GM21717 (cell line): ENCODE results near the gene ILK.

Experiments used
- ATAC-seq: cut with Tn5 transposase; IDR thresholded peaks from one replicate; pipeline ENCODE4 v1.9.1; 2021; ENCODE audit warnings: mild to moderate bottlenecking, moderate library complexity; ENCODE audit not compliant: unreplicated experiment

Gene ILK

DNA sequence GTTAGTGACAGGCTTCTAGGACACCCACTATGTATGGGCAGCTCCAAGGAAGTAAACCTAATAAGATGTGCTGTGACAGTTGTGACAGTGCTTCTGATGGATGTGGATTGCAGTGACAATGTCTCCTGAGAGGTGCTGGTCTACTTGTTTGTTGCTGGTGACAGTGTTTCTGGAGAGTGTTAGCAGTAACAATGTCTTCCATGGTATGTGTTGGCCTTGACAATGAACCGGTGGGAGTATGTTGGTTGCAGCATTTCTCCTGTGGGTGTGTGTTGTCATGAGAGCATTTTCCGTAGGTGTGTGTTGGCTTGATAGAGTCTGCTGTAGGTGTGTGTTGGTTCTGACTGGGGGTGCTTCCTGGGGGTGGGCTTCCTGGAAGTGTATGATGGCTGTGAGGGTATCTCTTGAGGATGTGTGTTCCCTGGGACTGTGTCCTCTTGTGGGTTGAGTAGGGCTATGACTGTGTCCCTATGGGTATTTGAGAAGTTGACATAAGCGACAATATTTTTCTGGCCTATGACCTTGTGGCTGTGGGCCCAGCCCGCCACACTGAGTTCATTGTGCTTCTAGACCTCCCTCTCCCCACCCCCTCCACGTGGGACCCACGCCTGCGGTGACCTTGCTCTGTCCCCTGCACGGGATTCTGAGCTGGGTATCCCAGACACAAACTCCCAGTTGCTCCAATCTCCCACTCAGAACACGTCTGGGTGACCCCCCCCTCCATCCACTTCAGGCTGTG lies 50.9 kb downstream of the ILK start:
- no peak for ATAC-seq

- ATAC-seq = no peak
Observed at GRCh38 chr11:6655020-6655789, 51.6 kb downstream of the ILK start.

- ATAC-seq = no peak
Observed at GRCh38 chr11:6655790-6656583, 52.4 kb downstream of the ILK start, which contains the start of gene DCHS1. Gene DCHS1 (minus strand): TSS chr11:6655809. CDS start chr11:6641613, 14,196 bp downstream.

- ATAC-seq = no peak
Observed at GRCh38 chr11:6656584-6656915, 53.0 kb downstream of the ILK start.

DNA sequence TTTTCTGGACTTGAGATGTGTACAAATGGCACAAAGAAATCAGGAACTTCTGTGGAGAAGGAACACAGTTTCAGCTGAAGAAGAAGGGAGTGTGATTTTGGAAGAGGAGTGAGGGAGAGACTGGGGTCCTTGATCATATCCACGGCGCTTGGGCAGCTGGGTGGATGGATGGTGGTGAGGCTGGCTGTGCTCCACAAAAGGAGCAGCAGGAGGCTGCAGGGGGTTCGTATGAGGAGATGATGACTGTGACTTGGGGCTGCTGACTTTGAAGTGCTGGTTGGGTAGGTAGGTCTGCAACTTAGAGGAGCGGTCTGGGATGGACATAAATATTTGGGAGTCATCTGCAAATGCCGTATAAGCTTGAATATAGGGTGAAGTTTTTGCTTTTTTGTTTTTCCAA lies 53.4 kb downstream of the ILK start:
- ATAC-seq = no peak

GRCh38 chr11:6657346-6657745 lies 53.8 kb downstream of the ILK start:
- no peak for ATAC-seq

- no peak for ATAC-seq
Observed at GRCh38 chr11:6658647-6659046, 55.1 kb downstream of the ILK start.
